ENCODE measurements around the gene PLAC1. TPM values are rescaled to one million over a fixed set of nuclear protein-coding genes. Genes with fewer than 3 reads are reported as not detected.

PLAC1 gene
- total and polyA plus RNA-seq, 3 donors from 2014 or later: 0.81 to 3.0 (median 1.0) TPM

DNA sequence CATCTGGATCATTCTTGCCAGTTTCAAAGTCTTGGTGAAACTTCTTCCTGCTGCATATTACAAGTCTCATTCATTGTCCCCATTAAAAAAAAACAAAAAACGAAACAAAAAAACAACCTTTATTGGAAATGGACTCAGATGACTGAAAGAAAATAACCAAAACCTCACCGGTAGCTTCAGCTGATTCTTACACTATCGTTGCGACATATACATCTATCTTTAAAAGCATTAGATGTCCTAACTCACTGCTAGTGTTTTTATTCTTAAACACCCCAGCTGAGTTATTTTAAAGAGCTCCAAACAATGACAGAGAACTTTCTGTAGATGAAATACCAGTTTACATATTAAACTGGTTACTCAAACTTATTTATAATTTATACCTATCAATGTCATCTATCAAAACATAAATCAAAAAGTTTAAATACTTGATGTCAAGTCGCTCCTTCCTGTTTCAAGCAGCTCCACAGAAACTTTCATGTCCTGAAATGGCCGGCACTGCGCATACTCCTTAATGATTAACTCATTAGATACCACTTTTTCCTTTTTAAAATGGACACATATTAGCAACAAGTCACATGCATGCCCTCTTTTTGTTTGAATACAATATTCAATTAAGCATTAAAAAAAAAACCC is 111.1 kb downstream of the PLAC1 start:
- Histone ChIP-seq H3K9me3 (no peaks in the 10 kb centered on the region), H3K4me1 (peaks cover 3% of the 10 kb centered on the region), H3K36me3 (ENCODE audit: low read depth, missing control alignments) (no peaks in the 10 kb centered on the region), H3K27ac (peak overlapping the region; percentile 80 to 84), H3K27me3 (no peaks in the 10 kb centered on the region), H3K4me3 (peak overlapping the region; percentile 67 to 80)
- no peak for DNase-seq
- intact Hi-C loops (cut with DNase I; ENCODE audit: low total_unique reads): no loop called here
- WGBS, 2 donors: 9 to 10% methylated on average over 7 of the region's 7 CpGs
- no peak for TF ChIP-seq POLR2A (IDR thresholded peaks at IDR 0.05)
- TF ChIP-seq, protein P1, sequence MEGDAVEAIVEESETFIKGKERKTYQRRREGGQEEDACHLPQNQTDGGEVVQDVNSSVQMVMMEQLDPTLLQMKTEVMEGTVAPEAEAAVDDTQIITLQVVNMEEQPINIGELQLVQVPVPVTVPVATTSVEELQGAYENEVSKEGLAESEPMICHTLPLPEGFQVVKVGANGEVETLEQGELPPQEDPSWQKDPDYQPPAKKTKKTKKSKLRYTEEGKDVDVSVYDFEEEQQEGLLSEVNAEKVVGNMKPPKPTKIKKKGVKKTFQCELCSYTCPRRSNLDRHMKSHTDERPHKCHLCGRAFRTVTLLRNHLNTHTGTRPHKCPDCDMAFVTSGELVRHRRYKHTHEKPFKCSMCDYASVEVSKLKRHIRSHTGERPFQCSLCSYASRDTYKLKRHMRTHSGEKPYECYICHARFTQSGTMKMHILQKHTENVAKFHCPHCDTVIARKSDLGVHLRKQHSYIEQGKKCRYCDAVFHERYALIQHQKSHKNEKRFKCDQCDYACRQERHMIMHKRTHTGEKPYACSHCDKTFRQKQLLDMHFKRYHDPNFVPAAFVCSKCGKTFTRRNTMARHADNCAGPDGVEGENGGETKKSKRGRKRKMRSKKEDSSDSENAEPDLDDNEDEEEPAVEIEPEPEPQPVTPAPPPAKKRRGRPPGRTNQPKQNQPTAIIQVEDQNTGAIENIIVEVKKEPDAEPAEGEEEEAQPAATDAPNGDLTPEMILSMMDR (IDR thresholded peaks at IDR 0.05): no peak

DNA sequence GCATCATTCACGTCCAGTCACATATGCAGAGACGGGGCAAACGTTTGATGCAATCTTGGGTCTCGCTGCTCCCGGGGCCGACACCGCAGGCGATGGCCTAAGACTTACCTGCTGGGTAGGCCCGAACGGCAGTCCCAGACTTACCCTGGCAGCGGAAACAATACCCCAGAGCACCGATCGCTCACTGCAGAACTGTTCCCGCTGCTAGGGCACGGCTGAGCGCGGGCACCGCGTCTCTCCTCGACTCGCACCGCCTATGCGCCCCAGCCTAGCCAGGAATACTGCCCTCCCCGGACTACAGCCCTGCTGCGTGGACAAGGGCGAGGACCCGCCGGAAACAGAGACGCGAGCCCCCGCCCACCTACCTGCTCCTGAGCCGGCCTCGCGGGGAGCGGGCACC is 112.1 kb downstream of the PLAC1 start:
- no peaks in the 10 kb centered on the region for H3K36me3 ChIP-seq (ENCODE audit: low read depth, missing control alignments)
- WGBS, 2 donors: 4 to 10% methylated on average over 2 to 14 of the region's 35 CpGs
- DNase-seq: no peak
- H3K4me1 ChIP-seq: no peaks in the 10 kb centered on the region
- intact Hi-C loops (cut with DNase I; ENCODE audit: low total_unique reads): no loop called here
- TF ChIP-seq, protein P1 (IDR thresholded peaks at IDR 0.05): no peak
- TF ChIP-seq POLR2A (IDR thresholded peaks at IDR 0.05): no peak
- H3K27me3 ChIP-seq: no peaks in the 10 kb centered on the region
- H3K27ac ChIP-seq: peak overlapping the region; percentile 80 to 83
- H3K4me3 ChIP-seq: peak overlapping the region; percentile 67 to 80
- no peaks in the 10 kb centered on the region for H3K9me3 ChIP-seq

DNA sequence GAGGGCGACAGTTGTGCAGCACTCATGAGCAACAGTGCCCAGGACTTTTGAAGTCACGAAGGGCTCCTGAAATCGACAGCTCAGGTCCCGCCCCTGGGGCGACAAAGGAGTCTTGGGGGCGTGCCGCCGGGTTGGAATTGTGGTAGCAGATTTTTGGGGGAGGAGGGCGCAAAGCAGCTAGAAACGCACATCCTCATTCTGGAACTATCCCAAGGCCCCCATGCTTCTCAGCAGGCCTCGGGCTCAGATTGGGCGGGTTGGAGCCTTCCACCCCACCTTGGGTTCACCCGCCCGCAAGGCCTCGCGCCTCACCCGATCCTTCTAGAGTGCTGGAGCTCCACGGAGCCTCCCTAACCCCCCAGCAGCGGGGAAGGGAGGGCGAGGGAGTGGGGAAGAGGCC is 112.8 kb downstream of the PLAC1 start:
- TF ChIP-seq, protein P1 (IDR thresholded peaks at IDR 0.05): no peak
- TF ChIP-seq POLR2A (IDR thresholded peaks at IDR 0.05): no peak
- no peaks in the 10 kb centered on the region for H3K4me1 ChIP-seq
- peak; percentile 50 for DNase-seq
- peak overlapping the region in 1 of 2 donors; percentile 80 for H3K4me3 ChIP-seq
- no peaks in the 10 kb centered on the region for H3K36me3 ChIP-seq (ENCODE audit: low read depth, missing control alignments)
- no peaks in the 10 kb centered on the region for H3K9me3 ChIP-seq
- H3K27me3 ChIP-seq: no peaks in the 10 kb centered on the region
- intact Hi-C loops (cut with DNase I; ENCODE audit: low total_unique reads): no loop called here
- H3K27ac ChIP-seq: peak overlapping the region; percentile 80 to 83
- WGBS, 2 donors: 20 to 23% methylated on average over 1 to 18 of the region's 20 CpGs

DNA sequence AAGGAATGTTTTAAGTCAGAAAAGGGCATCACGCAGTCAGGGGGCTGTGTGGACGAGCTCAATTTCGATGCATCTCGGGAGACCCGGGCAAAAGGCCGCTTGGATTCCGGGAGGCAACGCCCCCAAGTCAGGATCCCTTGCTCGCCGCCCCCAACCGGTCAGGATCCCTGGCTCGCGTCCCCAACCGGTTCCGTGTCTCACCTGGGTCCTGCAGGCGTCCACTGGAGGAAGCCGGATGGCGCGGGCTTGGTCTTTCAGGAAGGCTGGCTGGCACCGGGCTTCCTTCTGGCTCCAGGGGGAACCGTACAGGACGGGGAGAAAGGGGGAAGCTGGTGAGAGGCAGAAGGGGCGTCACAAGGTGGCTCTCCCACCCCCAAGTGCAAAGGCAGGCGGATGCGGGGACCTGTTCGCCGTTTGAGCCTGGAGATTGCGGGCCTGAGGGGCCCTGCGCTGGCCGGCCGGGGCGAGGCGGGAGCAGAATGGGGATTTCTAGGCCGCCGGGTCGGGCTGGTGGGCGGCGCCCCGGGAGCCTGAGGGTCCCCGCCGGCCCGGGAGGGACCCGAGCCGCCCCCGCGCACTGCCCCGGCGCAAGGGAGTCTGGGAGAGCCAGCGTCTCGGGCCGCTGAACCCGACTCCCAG is 113.6 kb downstream of the PLAC1 start:
- no peaks in the 10 kb centered on the region for H3K36me3 ChIP-seq (ENCODE audit: low read depth, missing control alignments)
- intact Hi-C loops (cut with DNase I; ENCODE audit: low total_unique reads): no loop called here
- H3K27ac ChIP-seq: peak overlapping the region; percentile 80 to 83
- 0 to 2% methylated on average over 8 to 32 of the region's 52 CpGs for WGBS, 2 donors
- no peaks in the 10 kb centered on the region for H3K9me3 ChIP-seq
- TF ChIP-seq, protein P1 (IDR thresholded peaks at IDR 0.05): no peak
- no peak for TF ChIP-seq POLR2A (IDR thresholded peaks at IDR 0.05)
- peak overlapping the region; percentile 21 to 80 for H3K4me3 ChIP-seq
- DNase-seq: no peak
- H3K27me3 ChIP-seq: no peaks in the 10 kb centered on the region
- no peaks in the 10 kb centered on the region for H3K4me1 ChIP-seq
